ENCODE measurements around the gene ZFP1.

The ZFP1 gene

GRCh38 chr16:75193265-75193650 is 44.9 kb downstream of the ZFP1 start:
- no peak for TF ChIP-seq CTCF (conservative IDR thresholded peaks at IDR 0.05)
- H3K27ac ChIP-seq, result no peak overlapping the region

DNA sequence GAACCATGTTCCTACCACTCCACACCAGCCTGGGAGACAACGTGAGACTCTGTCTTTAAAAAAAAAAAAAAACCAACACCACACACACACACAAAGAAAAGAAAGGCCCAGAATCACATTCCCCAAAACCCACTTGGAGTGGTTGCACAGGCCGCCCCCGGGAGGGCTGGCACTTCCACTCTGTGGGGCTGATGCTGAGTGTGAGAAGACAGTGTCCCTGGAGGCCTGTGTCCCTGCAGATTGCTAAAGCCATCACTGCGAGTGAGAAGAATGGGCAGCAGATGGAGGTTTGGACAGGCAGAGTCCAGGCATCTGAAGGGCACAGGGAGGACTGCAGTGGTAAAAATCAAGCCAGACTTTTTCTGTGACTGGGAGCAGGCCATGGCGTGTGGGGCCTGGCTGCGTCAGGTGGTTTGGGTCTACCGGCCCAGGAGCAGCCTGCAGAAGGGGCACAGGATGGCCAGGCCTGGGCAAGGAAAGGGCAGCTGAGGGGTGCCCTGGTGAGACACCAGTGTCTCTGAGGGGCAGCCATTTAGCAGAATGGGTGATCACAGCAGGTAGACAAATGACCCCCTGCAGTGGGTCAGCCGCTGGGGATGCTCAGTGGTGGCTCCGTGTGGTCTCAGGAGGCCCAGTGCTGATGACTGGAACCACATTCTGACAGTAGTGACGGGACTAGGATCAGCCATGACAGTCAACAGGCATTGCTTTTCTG is 45.6 kb downstream of the ZFP1 start:
- H3K27ac ChIP-seq, result no peak overlapping the region
- TF ChIP-seq CTCF (conservative IDR thresholded peaks at IDR 0.05), result no peak

- no peak for TF ChIP-seq CTCF (conservative IDR thresholded peaks at IDR 0.05)
- H3K27ac ChIP-seq, result no peak overlapping the region
Observed at GRCh38 chr16:75195811-75196790, 47.8 kb downstream of the ZFP1 start.

DNA sequence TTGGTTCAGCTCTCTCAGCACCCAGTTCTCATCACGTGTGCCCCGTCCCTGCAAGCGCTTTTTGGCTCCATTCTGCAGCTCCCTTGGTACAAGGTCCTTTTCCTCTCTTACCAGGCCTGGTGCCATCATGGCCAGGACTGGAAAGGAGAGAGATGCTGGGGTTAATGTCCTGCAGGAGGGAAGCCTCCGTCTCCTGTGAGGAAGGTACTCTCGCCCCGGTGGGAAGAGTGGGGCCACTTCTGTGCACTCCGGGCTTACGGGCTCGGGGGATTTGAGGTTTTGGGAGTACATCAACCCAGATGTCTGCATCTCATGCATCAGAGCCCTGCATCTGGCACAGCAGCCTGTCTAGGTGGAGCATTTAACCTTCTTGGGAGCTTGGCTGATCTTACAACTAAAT is 48.5 kb downstream of the ZFP1 start:
- no peak for TF ChIP-seq CTCF (conservative IDR thresholded peaks at IDR 0.05)
- no peak overlapping the region for H3K27ac ChIP-seq

GRCh38 chr16:75197522-75198134 is 49.3 kb downstream of the ZFP1 start:
- no peak overlapping the region for H3K27ac ChIP-seq
- TF ChIP-seq CTCF (conservative IDR thresholded peaks at IDR 0.05), result no peak

GRCh38 chr16:75198135-75198600 is 49.8 kb downstream of the ZFP1 start:
- H3K27ac ChIP-seq, result no peak overlapping the region
- no peak for TF ChIP-seq CTCF (conservative IDR thresholded peaks at IDR 0.05)

GRCh38 chr16:75202069-75202590 is 53.8 kb downstream of the ZFP1 start:
- no peak for TF ChIP-seq CTCF (conservative IDR thresholded peaks at IDR 0.05)
- H3K27ac ChIP-seq, result no peak overlapping the region
